ENCODE results near the gene ZBTB20.

ZBTB20 gene

DNA sequence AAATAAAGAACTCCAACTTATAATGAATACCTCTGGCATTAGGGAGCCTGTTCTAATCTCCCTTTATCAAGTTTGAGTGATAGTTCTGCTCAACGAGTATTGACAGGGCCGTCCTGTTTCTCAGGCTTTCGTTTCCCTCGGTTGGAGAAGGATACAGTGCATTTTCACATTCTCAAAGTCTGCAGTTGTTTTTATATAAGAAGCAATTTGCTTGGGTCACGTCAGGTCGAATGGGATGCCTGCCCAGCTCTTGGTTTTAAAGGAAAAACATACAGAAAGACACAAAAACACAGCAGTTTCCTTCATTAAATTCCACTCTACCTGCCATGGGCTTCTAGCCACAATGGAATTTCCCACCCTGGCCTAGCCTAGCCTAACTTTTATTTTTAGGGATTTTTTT is 487.0 kb downstream of the ZBTB20 start:
- DNase-seq, result no peak

DNA sequence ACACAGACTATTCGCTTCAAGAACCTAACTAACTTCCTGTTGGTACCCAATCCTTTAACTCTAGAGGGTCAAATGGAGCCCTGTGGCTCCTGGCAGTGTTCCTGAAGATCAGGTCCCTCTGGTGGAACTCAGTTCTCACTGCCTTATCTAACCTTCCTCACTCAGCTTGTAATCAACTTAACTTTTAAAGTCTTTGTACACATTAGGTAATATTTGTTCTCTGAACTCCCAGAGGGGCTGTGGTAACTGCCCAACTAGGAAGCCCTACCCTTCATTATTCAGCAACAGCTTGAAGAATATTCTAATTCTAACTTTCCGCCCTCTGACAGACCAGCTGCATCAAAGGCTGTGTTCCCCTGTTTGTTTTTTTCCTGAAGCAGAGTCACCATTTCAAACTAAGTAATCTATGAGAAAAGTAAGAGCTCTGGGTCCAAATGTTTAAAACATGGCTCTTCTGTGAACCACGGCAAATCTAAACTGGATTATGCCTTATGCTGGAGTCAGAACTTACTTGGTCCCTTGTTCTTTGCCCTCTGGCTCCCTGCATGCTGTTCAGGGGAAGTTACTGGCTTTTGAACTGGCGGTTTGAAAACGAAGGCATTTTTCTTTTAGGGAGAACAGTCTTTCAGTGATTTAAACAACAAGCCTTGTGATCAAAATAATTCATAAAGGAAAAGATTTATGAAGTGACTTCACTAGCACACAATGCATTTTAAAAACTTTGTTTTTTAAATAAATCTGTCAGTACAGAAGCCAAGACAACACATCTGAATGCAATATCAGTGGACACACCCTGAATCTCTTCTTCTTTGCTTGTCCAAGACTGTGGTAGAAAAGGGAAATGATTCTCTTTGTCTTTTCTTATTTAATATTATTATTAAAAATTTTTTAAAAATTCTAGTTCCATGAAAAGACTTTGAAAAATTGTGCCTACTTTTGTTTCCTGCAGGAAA is 487.7 kb downstream of the ZBTB20 start:
- DNase-seq, result no peak

DNA sequence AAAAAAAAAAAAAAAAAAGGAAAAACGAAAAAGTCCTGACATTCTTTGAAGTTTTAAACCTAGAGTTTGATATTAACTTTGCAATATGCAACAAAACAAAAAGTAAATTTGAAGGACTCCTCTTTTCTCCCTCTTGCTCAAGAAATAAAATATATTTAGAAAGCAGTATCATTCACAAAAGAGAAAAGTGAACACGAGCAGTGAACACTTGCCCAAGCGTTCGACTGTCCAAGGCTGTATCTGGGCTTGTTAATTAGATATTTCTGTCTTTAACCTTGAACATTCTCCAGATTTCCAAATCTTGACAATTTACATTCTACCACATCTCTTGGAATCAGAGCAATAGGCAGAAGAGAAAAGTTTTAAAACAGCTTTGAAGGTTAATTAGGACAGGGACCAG is 495.5 kb downstream of the ZBTB20 start:
- DNase-seq, result no peak

DNA sequence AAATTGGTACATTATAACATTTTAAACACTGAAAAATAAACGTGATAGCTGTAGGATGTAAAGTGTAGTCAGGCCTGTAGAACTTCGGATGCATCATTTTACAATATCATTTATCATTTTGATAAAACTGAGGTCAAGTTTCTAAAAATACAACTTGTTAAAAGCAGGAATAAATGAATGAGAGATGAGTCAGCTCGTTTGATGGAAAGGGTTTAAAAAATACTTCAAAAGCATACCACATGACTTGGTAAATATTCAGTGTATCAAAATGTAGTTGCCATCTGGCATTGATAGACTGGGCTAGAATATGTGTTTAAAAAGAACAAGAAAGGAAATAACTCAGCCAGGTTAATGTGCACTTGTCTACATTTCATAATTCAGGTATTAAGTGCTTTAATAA is 496.3 kb downstream of the ZBTB20 start:
- no peak for DNase-seq

DNA sequence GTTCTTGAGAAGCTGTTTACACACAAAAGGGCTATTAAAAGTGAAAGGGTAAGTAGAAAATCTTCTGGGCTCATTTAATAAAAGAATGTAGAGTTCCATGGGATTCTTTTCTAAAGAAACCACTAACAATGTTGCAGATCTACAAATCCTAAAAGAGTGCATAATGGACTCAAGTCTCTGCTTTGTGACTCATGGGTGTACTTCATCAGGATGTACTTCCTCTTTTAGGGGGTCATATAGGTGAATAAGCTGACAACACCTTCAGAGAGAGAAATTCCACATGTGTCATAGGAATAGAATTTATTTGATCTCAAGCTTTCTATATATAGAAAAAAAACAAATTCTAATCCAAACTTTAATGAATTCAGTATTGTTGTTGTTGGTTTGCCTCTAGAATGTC is 497.8 kb downstream of the ZBTB20 start:
- DNase-seq, result no peak

DNA sequence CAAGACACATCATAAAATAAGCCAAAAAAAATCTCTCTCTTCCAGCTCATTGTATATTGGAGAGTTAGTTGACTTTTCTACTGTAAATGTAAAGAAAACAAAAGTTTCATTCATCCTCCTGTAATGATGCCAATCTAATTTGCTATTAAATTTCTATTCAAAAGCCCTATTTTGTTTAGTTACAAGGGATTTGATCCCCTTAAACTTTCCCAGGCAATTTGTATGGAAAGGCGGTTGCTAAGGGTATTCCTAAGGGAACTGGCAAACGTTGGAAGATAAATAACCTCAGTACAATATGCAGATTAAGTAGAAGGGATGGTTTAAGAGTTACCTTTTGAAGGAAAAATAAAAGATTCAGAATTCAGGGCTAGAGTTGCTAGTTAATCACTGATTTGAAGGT is 500.6 kb downstream of the ZBTB20 start:
- DNase-seq, result no peak

DNA sequence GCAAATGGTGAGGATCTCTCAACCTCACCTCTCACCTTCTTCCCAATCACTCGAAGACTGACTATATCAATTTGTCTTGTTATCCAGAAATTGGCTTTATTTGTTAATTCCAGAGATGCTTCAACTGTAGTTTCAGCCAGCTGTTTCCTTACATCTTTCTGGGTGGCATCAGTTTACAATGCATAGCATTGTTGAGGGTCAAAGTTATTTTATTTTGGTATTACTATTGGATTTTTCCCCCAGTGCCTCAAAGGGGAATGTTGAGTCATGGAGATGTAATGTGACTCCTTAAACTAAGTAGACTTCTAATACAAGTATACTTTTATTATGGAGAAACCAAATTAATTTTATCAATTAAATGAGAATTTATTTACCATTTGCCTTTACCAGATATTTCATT is 501.7 kb downstream of the ZBTB20 start:
- no peak for DNase-seq

DNA sequence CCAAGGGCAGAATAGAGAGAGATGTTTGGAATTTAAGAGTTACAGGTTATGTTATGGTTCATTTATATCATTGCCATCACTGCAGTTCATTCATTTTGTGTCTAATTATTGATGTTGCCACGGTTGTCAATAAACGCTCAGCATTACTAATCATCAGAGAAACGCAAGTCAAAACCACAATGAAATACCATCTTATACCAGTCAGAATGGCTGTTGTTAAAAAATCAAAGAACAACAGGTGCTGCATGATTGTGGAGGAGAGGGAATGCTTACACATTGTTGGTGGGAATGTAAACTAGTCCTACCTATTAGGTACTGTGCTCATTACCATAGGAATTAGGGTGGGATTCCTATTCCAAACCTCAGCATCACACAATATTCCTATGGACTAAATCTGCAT is 502.7 kb downstream of the ZBTB20 start:
- no peak for DNase-seq

DNA sequence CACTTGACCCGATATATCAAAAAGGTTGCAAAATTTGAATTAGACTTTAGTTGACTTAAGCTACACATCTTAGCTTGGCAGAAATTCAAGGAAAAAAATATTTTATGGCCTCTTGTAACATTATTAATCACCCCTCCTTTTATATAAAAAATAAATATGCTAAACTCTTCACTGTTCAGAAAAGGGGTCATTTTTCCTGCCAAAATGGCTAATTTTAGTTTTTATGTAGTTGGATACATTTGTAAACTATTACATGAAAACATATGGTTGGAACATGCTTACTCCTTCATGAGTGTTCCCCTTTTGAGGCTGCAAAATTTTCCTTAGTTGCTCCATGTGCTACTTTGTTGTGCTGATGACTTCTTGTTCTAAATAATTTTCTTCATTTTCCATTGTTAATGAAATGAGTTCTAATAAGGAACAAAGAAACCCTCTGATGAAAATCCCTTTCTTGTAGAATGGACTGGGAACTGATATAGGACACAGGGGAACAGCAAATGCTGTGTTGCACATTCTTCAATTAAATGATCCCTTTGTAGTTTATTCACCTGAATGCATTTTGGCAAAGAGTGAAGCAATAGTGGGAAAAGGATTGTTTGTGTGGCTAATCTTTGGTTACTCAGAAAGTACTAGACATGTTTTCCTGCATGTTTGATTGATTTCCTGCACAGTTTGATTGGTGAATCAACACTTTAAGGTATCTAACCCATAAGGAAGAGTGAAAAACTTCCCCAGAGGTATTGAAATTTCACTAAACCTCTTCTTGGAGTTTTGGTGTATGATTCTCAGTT is 503.9 kb downstream of the ZBTB20 start:
- no peak for DNase-seq

DNA sequence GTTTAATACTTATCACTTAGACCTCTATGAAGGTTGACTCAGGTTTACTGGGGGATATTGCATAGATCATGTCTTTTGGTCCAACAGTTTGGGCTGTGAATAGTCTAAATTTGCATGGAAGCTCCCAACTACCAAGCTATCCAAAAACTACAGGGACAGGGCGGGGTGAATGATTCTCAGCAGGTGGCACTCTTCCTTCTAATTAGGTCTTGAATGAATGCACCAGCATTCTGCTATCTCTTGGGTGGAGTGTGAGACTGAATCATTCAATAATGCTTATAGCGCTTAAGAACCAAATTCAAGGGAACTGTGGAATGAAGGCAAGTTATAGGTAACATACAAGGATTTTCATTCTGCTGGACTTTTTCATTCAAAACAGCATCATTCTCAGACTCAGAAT is 507.0 kb downstream of the ZBTB20 start:
- no peak for DNase-seq

DNA sequence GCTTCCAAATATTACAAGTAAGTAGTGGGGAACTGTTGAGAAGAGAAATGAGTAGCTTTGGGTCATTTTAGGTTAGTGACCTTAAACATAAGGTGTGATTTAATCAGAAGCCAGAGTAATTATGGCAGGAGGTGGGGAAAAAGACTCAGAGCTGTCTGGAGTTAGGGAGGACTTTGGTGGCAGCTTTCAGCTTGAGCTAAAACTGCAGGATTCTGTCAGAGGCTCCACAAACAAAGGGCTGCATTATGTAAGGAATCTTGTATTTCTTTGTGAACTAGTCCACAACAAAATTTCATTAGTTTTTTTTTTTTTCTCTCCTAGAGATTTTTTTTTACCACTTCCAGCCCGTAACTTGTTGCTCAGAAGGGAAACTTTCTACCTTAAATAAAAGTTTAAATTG is 507.9 kb downstream of the ZBTB20 start:
- DNase-seq, result no peak

DNA sequence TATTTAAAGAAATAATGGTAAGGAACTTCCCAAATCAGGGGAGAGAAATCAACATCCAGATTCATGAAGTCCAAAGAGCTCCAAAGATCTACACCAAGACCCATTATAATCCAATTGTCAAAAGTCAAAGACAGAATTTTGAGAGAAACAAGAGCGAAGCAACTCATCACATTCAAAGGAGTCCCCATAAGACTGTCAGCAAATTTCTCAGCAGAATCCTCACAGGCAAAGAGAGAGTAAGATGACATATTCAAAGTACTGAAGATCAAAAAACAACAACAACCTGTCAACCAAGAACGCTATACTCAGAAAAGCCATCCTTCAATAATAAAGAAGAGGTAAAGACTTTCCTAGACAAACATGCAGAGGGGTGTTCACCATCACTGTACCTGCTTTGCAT is 511.2 kb downstream of the ZBTB20 start:
- DNase-seq, result no peak

DNA sequence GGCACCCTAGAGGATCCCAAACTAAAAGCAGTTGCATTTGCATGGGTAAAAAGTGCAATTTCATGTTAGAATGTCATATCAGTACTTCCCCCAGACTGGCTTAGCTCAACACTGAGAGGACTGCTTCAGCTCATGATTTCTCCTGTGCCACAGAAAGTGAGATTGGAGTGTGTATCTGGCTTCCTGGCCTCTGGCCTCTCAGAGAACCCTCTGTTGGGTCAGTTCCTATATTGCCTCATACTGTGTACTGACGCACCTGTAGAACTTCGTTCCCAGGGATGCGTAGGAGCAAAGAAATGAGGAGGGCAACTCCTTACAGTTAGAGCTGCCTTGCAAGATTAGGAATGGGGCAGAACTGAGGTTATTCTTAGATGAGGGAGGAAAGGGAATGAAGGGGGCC is 512.5 kb downstream of the ZBTB20 start:
- DNase-seq, result no peak

DNA sequence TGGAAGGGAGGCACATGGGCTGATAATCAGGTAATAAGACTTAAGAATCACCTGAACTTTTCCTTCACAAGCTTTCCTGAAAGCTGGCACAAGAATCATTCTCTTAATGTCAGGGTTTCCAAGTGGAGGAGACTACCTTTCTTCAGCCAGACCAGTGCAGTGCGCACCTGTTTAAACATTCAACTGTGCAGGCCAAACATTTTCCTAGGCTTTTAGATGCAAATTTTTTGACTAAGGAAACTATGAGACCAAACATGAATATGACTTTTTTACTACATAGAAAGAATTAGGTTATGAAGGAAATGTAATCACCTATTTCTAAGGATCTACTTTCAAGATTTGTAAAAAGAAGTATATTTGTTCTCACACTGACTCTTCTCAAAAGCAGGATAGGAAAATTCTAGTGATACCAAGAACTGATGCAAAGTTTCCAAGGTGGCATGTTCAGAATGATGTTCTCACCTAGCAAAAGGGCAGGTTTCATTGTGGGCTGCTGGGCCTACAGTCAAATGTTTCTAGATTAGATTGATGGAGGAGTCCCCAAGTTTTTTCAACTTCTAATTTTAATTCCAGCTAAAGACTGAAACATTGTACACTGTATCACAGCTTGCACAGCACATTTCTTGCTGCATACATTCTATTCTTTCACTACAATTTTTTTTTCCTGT is 514.2 kb downstream of the ZBTB20 start:
- no peak for DNase-seq

DNA sequence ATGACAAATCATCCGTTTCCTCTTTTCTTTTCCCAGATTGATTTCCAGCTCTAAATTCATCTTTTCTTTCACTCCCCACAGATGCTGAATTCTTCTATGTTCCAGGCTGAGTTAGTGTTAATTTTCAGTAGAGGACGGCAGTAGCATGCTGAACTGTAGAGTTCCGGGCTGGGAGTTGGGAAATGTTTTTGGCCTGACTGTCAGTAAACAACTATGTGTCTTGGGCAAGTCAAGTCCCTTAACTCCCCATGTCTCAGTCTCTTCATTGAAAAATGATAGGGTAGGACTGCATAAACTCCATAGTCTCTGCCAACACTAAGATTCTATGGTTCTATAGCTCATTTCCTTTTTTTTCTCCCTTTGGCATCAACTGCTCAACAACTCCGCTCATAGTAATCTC is 519.3 kb downstream of the ZBTB20 start:
- no peak for DNase-seq

DNA sequence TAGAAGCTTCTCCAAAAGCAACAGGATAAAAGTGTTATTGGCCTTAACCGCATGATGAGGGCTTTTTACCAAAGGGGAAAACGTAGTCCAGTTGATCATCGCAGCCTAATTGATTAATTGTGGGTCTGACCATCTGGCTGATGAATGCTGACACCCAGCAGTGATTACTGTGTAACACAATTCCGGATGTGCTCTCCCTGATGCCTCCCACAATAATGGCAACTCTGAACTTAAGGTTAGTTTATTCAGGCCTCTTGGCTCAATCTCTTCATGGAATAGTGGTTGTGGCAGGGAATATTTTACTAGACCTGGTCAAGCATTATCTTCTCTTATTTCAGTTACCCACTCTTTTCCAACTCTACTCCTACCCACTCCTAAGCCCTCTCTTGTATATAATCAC is 520.3 kb downstream of the ZBTB20 start:
- DNase-seq, result no peak

DNA sequence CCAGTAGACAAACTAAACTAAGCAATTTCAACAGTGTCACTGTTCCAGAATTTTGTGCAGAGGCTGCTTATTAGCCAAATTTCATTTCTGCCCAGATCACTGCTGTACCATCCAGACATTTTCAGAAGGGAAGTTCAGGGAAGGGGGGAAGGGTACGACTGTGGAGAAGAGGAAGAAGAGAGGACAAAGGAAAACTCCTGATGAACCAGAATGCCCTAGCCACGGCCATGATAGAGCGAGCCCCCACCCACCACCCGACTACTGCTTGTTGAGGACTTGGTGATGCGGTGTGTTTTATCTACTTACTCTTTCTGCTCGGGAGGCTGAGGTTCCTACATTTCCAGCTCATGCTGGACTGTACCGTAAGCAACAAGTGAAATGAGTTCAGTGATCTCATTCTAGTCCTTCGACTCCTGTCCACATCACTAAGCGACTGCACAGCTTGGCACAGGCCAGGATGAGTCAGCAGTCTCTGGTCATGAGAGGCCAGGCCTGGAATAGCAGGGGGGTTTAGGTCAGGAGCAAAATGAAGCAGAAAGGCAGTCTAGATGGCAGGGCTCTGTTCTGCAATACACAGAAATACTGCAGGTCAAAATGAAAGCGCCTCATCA is 522.4 kb downstream of the ZBTB20 start:
- DNase-seq, result no peak

DNA sequence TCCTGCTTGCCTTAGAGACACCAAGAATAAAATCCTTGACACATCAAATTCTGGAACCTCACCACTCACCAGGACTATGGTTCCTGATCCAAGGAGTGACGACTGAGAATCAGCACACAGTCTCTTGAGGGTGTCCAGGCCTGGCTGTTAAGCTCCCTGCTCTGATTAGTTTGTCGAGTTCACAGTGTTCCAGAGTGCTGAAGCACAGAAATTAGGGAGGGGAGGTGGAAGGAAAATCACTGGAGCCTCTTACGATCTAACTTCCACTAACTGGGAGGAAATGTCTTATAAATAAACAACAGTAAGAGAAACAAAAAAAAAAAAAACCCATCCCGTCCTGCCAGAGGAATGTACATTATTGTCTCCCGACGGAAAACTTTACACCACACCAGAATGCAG is 523.0 kb downstream of the ZBTB20 start:
- no peak for DNase-seq

DNA sequence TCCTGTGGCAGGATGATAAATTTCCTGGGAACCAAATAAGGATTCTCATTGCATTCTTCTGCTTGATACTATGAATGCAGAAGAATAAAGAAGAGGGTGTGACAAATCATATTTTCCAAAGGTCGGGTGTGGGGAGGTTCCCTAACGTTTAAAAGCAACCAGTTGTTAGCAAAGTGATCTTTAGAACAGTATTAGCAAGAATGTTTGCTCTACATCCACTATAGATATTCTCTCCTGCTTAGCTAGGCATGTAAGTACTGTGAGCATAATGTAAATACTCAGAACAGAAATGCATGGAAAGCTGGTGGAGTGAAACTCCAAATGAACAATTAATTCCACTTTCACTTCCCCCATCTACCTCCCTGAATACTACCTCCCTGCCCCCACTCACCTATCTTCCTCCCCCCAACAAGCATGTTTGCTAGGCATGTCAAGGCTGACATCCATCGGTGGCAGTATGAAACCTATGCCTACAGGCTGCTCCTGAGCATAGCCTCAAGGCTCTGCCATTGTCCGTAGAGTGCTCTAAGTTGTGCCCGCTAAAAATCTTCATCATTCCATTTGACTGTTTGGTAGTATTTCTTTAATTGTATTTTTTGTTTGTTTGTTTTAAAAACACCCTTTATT is 523.6 kb downstream of the ZBTB20 start:
- DNase-seq, result no peak

DNA sequence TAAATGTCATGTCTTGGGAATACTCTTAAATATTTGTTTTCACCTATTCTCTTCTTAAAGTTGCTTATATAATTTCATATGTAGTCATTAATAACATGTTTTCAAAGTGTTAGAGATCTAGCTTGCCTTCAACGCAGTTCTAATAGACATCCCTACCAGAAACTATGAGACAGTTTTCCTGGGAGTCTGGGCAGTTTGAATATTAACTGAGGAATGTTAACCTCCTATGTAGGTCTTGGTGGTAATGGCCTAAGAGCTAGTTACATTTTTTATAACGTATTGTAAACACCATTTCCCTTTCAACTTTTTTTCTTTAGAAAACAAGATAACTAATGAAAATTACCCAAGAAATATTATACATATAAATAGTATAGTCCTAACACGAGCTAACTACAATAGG is 525.1 kb downstream of the ZBTB20 start:
- DNase-seq, result no peak

DNA sequence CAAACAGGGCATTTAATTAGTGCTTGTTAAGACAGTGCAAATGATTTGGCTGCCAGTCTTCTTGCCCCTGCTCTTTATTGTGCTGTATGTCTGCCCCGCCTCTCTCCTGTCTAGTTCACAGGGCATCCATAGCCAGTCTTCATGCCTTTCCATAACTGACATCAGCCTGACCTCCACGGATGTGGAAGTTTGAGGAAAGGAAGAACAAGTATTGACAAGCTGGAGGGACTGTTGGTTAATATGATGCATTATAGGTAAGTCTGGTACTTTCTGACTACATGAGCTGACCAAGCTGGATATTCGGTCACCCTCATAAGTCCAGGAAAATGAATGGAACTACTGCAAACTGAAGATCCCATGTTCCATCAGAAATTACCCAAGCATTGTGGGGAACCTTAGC is 527.3 kb downstream of the ZBTB20 start:
- DNase-seq, result no peak

DNA sequence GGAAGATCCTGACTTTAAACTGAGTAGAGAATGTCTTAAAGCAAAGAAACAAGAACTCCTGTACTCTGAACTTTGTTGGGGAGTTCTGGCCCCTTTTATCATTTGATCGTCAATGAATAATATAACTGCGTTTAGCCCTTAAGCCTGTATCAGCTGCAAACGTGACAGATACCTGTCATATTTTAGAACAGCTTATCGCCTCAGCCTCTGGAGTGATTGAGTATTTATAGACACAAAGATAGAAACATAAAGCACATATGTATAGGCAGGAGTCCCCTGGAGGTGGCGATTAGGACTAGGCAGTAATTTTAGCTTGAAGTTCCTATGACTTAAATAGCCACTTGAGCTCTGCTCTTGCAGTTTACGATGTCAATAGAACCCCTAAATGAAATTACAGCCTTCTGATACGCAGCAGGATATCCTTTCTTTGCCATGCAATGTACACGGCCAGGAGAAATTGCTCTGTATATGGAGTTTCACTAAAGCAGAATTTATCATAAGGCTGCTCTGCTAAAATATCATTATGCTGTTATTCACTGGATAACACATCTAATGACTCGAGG is 531.5 kb downstream of the ZBTB20 start:
- no peak for DNase-seq

All from activated CD4-positive, alpha-beta T cell treated with anti-CD3 and anti-CD28 coated beads, Interleukin-2, amount 50 U/mL, for 4 hours (primary cell).